ENCODE data around the gene CD9. TPM values are rescaled to one million over a fixed set of nuclear protein-coding genes. Genes with fewer than 3 reads are reported as not detected.
"Not testable (repeated sequence)": the region's sequence is repeated elsewhere in the genome, so short reads cannot be mapped to it uniquely, and the experiment has no call there.

Gene CD9
- total and polyA plus RNA-seq, 4 experiments from 2014 or later: 1.4 to 5.8 (median 4.4) TPM

GRCh38 chr12:6189028-6189427 is 11.2 kb upstream of the CD9 start:
- peaks cover 0 to 3% (median 0%) of the 10 kb centered on the region in 4 donors for H3K4me1 Mint-ChIP-seq
- ChIA-PET POLR2A (ENCODE audit: partially characterized antibody) (no interaction called here), CTCF (ENCODE audit: partially characterized antibody) (interaction anchor here (0.9 kb wide), 1 partner anchor 96 kb away, joined by 4 read pairs; no protein-coding TSS in a partner anchor)
- H3K36me3 Mint-ChIP-seq: no peaks in the 10 kb centered on the region
- no peak overlapping the region for H3K4me3 Mint-ChIP-seq
- Histone ChIP-seq H3K36me3 (ENCODE audit: insufficient read depth, low read length) (no peaks in the 10 kb centered on the region), H3K27me3 (ENCODE audit: insufficient read depth, low read length) (no peaks in the 10 kb centered on the region), H3K27ac (ENCODE audit: low read depth, low read length) (no peak overlapping the region), H3K4me1 (ENCODE audit: insufficient read depth, low read length) (no peaks in the 10 kb centered on the region), H3K4me3 (ENCODE audit: low read length in 2 of 2) (no peak overlapping the region), H3K9me3 (ENCODE audit: control insufficient read depth in 1 of 2, low read length in 2 of 2) (no peaks in the 10 kb centered on the region)
- intact Hi-C loops (cut with micrococcal nuclease): no loop called here
- peaks cover 10 to 38% of the 10 kb centered on the region in 2 donors for H3K27me3 Mint-ChIP-seq
- no peak for DNase-seq
- H3K27ac Mint-ChIP-seq: no peak overlapping the region
- no peaks in the 10 kb centered on the region for H3K9me3 Mint-ChIP-seq

- H3K27ac ChIP-seq (ENCODE audit: low read depth, low read length); H3K4me1 ChIP-seq (ENCODE audit: insufficient read depth, low read length); H3K27me3 ChIP-seq (ENCODE audit: insufficient read depth, low read length); H3K9me3 Mint-ChIP-seq; H3K4me1 Mint-ChIP-seq; intact Hi-C loops (cut with micrococcal nuclease); H3K4me3 ChIP-seq (ENCODE audit: low read length in 2 of 2); DNase-seq; H3K36me3 ChIP-seq (ENCODE audit: insufficient read depth, low read length); H3K9me3 ChIP-seq (ENCODE audit: control insufficient read depth in 1 of 2, low read length in 2 of 2); H3K36me3 Mint-ChIP-seq: not testable (repeated sequence)
- Mint-ChIP-seq H3K4me3 (peak overlapping the region in 1 of 8 donors; percentile 0), H3K27me3 (peaks cover 10 to 33% of the 10 kb centered on the region in 2 donors), H3K27ac (peak overlapping the region in 1 of 7 donors; percentile 78)
- ChIA-PET POLR2A (ENCODE audit: partially characterized antibody) (interaction anchor here (0.6 kb wide), 1 partner anchor 13 kb away, joined by 4 read pairs; no protein-coding TSS in a partner anchor), CTCF (ENCODE audit: partially characterized antibody) (interaction anchor here (0.9 to 1.6 kb wide), 2 partner anchors 9 to 95 kb away, joined by 4 to 5 read pairs; no protein-coding TSS in a partner anchor)
Observed at GRCh38 chr12:6189952-6190598, 10.1 kb upstream of the CD9 start.

GRCh38 chr12:6190767-6191530 is 9.3 kb upstream of the CD9 start:
- H3K4me3 Mint-ChIP-seq; H3K9me3 ChIP-seq (ENCODE audit: control insufficient read depth in 1 of 2, low read length in 2 of 2); H3K4me1 Mint-ChIP-seq; H3K27ac ChIP-seq (ENCODE audit: low read depth, low read length); H3K27me3 ChIP-seq (ENCODE audit: insufficient read depth, low read length); H3K36me3 ChIP-seq (ENCODE audit: insufficient read depth, low read length); POLR2A ChIA-PET (ENCODE audit: partially characterized antibody); H3K27ac Mint-ChIP-seq; DNase-seq; H3K36me3 Mint-ChIP-seq; intact Hi-C loops (cut with micrococcal nuclease); H3K4me3 ChIP-seq (ENCODE audit: low read length in 2 of 2); H3K4me1 ChIP-seq (ENCODE audit: insufficient read depth, low read length); H3K9me3 Mint-ChIP-seq: not testable (repeated sequence)
- peaks cover 8 to 31% of the 10 kb centered on the region in 2 donors for H3K27me3 Mint-ChIP-seq
- CTCF ChIA-PET (ENCODE audit: partially characterized antibody): interaction anchor here (1.6 kb wide), 1 partner anchor 8 kb away, joined by 5 read pairs; no protein-coding TSS in a partner anchor

- no peak overlapping the region for H3K4me3 Mint-ChIP-seq
- H3K27ac ChIP-seq (ENCODE audit: low read depth, low read length): no peak overlapping the region
- H3K9me3 ChIP-seq (ENCODE audit: control insufficient read depth in 1 of 2, low read length in 2 of 2): no peaks in the 10 kb centered on the region
- no peaks in the 10 kb centered on the region for H3K9me3 Mint-ChIP-seq
- no peaks in the 10 kb centered on the region for H3K27me3 ChIP-seq (ENCODE audit: insufficient read depth, low read length)
- H3K36me3 Mint-ChIP-seq: no peaks in the 10 kb centered on the region
- intact Hi-C loops (cut with micrococcal nuclease): no loop called here
- H3K27me3 Mint-ChIP-seq: peaks cover 8 to 32% of the 10 kb centered on the region in 2 donors
- CTCF ChIA-PET (ENCODE audit: partially characterized antibody): interaction anchor here (1.0 to 7.3 kb wide), 4 partner anchors 25 to 92 kb away, joined by 3 to 145 read pairs (median 56); no protein-coding TSS in a partner anchor
- H3K4me3 ChIP-seq (ENCODE audit: low read length in 2 of 2): no peak overlapping the region
- H3K27ac Mint-ChIP-seq: peak overlapping the region in 1 of 7 donors; percentile 12
- no peak for DNase-seq
- H3K4me1 Mint-ChIP-seq: peaks cover 0 to 3% (median 0%) of the 10 kb centered on the region in 4 donors
- POLR2A ChIA-PET (ENCODE audit: partially characterized antibody): interaction anchor here (0.6 kb wide), 1 partner anchor 49 kb away, joined by 3 read pairs; no protein-coding TSS in a partner anchor
- no peaks in the 10 kb centered on the region for H3K4me1 ChIP-seq (ENCODE audit: insufficient read depth, low read length)
- no peaks in the 10 kb centered on the region for H3K36me3 ChIP-seq (ENCODE audit: insufficient read depth, low read length)
Observed at GRCh38 chr12:6192604-6193380, 7.4 kb upstream of the CD9 start.

- DNase-seq: no peak
- intact Hi-C loops (cut with micrococcal nuclease): no loop called here
Observed at GRCh38 chr12:6193853-6194815, 6.1 kb upstream of the CD9 start.

More at GRCh38 chr12:6193853-6194815, 6.1 kb upstream of the CD9 start:
- ChIA-PET CTCF (ENCODE audit: partially characterized antibody) (interaction anchor here (1.0 to 7.3 kb wide), 6 partner anchors 10 to 205 kb away, joined by 3 to 145 read pairs (median 14); no protein-coding TSS in a partner anchor), POLR2A (ENCODE audit: partially characterized antibody) (no interaction called here)
- H3K9me3 ChIP-seq (ENCODE audit: control insufficient read depth in 1 of 2, low read length in 2 of 2): no peaks in the 10 kb centered on the region
- no peak overlapping the region for H3K4me3 ChIP-seq (ENCODE audit: low read length in 2 of 2)
- Mint-ChIP-seq H3K36me3 (no peaks in the 10 kb centered on the region), H3K4me1 (peaks cover 0 to 3% (median 0%) of the 10 kb centered on the region in 4 donors), H3K27me3 (peaks cover 10 to 36% of the 10 kb centered on the region in 2 donors), H3K9me3 (no peaks in the 10 kb centered on the region), H3K4me3 (no peak overlapping the region), H3K27ac (no peak overlapping the region)
- H3K27ac ChIP-seq (ENCODE audit: low read depth, low read length): no peak overlapping the region
- peaks cover 5% of the 10 kb centered on the region for H3K27me3 ChIP-seq (ENCODE audit: insufficient read depth, low read length)
- no peaks in the 10 kb centered on the region for H3K36me3 ChIP-seq (ENCODE audit: insufficient read depth, low read length)
- H3K4me1 ChIP-seq (ENCODE audit: insufficient read depth, low read length): no peaks in the 10 kb centered on the region

All from CD4-positive, alpha-beta memory T cell (primary cell).